Ishikawa (cell line): Measurements from ENCODE around the gene FER.

Experiments used
- CEBPB ChIP-seq: IDR thresholded peaks from 2 replicates; pipeline ENCODE4 v1.6.1; 2012
- CREB1 ChIP-seq: IDR thresholded peaks from 2 replicates; pipeline ENCODE4 v1.6.1; 2012; ENCODE audit warnings: low read depth
- EGR1 ChIP-seq: IDR thresholded peaks from 2 replicates; pipeline ENCODE4 v1.6.1; 2012
- EP300 ChIP-seq: IDR thresholded peaks from 2 replicates; pipeline ENCODE4 v1.6.1; 2012; ENCODE audit warnings: borderline replicate concordance
- FOXM1 ChIP-seq: IDR thresholded peaks from 2 replicates; pipeline ENCODE4 v1.6.1; 2012; ENCODE audit warnings: low read depth, borderline replicate concordance
- NFIC ChIP-seq: IDR thresholded peaks from 2 replicates; pipeline ENCODE4 v1.6.1; 2012
- RAD21 ChIP-seq: IDR thresholded peaks from 2 replicates; pipeline ENCODE4 v1.6.1; 2012; ENCODE audit warnings: low read depth
- TAF1 ChIP-seq: IDR thresholded peaks from 2 replicates; pipeline ENCODE4 v1.6.1; 2012; ENCODE audit warnings: low read depth, mild to moderate bottlenecking
- TCF12 ChIP-seq: IDR thresholded peaks from 2 replicates; pipeline ENCODE4 v1.6.1; 2012; ENCODE audit warnings: low read depth
- TEAD4 ChIP-seq: IDR thresholded peaks from 2 replicates; pipeline ENCODE4 v1.6.1; 2012
- USF1 ChIP-seq: IDR thresholded peaks from 2 replicates; pipeline ENCODE4 v1.6.1; 2012
- YY1 ChIP-seq: IDR thresholded peaks from 2 replicates; pipeline ENCODE4 v1.6.1; 2012; ENCODE audit warnings: low read depth
- ZBTB7A ChIP-seq: IDR thresholded peaks from 2 replicates; pipeline ENCODE4 v1.6.1; 2012; ENCODE audit warnings: low read depth
- TF ChIP-seq, protein P1 (sequence below): IDR thresholded peaks from 2 replicates; pipeline ENCODE4 v1.6.1; 2012; ENCODE audit warnings: low read depth, mild to moderate bottlenecking
- TF ChIP-seq, protein P2 (sequence below): IDR thresholded peaks from 2 replicates; pipeline ENCODE4 v1.6.1; 2012

The FER gene

GRCh38 chr5:109199799-109200620, 452.3 kb downstream of the FER start:
- TF ChIP-seq TEAD4 = no peak
- no peak for TF ChIP-seq USF1
- TF ChIP-seq, protein P1, sequence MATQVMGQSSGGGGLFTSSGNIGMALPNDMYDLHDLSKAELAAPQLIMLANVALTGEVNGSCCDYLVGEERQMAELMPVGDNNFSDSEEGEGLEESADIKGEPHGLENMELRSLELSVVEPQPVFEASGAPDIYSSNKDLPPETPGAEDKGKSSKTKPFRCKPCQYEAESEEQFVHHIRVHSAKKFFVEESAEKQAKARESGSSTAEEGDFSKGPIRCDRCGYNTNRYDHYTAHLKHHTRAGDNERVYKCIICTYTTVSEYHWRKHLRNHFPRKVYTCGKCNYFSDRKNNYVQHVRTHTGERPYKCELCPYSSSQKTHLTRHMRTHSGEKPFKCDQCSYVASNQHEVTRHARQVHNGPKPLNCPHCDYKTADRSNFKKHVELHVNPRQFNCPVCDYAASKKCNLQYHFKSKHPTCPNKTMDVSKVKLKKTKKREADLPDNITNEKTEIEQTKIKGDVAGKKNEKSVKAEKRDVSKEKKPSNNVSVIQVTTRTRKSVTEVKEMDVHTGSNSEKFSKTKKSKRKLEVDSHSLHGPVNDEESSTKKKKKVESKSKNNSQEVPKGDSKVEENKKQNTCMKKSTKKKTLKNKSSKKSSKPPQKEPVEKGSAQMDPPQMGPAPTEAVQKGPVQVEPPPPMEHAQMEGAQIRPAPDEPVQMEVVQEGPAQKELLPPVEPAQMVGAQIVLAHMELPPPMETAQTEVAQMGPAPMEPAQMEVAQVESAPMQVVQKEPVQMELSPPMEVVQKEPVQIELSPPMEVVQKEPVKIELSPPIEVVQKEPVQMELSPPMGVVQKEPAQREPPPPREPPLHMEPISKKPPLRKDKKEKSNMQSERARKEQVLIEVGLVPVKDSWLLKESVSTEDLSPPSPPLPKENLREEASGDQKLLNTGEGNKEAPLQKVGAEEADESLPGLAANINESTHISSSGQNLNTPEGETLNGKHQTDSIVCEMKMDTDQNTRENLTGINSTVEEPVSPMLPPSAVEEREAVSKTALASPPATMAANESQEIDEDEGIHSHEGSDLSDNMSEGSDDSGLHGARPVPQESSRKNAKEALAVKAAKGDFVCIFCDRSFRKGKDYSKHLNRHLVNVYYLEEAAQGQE = no peak
- no peak for TF ChIP-seq RAD21
- TF ChIP-seq, protein P2, sequence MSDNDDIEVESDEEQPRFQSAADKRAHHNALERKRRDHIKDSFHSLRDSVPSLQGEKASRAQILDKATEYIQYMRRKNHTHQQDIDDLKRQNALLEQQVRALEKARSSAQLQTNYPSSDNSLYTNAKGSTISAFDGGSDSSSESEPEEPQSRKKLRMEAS = no peak
- TF ChIP-seq ZBTB7A = no peak
- no peak for TF ChIP-seq CEBPB
- TF ChIP-seq NFIC = no peak
- TF ChIP-seq TCF12 = no peak
- no peak for TF ChIP-seq EGR1
- no peak for TF ChIP-seq TAF1
- TF ChIP-seq EP300 = no peak
- TF ChIP-seq FOXM1 = no peak
- no peak for TF ChIP-seq CREB1

- TF ChIP-seq, protein P2 = no peak
- TF ChIP-seq USF1 = no peak
- no peak for TF ChIP-seq TAF1
These were observed 467.3 kb downstream of the FER start for GRCh38 chr5:109215040-109215439.

DNA sequence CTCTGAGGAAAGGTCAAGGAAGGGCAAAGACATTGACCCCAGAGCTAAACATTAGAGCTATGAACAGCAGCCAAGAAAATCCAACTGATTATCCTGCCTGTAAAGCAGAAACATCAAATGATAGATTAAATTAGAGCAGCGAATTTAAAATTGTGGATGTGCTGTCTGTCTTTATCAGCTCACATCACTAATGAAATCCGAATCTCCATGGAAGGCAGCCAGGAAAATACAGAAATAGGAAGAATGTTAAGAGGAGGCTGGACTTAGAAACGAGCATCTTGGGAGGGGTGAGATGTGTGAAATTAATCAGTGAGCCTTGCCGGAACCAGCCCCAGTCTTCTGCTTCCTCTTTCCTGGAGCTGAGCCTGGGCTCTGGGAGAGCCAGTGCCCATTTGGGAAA, 471.1 kb downstream of the FER start:
- TF ChIP-seq TAF1 (no peak), TEAD4 (no peak), NFIC (no peak), FOXM1 (no peak), USF1 (no peak)

DNA sequence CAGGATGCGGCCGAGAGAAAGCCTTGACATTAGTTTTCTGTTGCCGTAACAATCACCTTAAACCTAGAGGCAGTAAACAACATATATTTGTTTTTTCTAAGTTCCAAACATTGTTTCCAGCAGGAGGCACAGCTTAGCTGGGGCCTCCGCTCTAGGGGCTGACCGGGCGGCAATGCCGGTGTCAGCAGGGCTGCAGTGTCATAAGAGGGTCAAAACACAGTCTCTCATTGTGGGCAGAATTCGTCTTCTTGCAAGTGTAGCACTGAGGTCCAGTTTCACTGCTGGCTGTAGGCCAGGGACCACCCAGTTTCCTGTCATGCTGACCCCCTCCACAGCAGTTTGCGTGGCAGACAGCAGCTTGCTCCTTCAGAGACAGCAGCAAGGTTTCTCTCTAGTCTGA, 475.8 kb downstream of the FER start:
- TF ChIP-seq, protein P1 = no peak
- TF ChIP-seq ZBTB7A = no peak
- no peak for TF ChIP-seq RAD21
- TF ChIP-seq, protein P2 = no peak
- no peak for TF ChIP-seq TAF1

DNA sequence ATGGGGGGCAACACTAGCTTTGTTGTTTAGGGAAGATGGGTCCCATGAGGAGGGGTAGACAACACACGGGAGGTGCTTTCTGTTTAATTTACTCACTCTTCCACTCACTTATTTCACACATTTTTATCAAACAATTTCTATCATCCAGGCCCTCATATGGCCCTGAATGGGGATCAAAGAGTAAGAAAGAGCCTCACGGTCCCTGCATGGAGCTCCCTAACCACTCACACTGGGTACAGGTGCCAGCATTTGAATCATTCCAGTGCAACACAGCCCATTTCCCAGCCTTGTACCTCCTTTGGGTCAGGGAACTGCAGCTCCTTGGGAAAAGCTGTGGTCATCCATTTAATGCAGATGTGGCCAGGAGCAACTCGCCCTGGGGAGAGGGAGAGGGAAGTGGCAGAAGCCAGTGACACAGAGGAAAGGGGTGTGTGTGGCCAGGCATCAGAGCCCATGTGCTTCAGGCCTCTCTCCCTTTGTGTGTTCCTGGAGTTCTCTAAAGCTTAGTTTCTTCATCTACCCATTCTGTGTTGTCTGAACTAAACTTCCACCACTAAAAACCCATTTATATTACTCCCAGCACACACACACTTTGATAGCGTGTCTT, 476.7 kb downstream of the FER start:
- TF ChIP-seq EP300 (no peak), YY1 (no peak), TCF12 (no peak), ZBTB7A (no peak)
- TF ChIP-seq, protein P2 = no peak
